ENCODE data around the gene PELI2.

Gene PELI2

DNA sequence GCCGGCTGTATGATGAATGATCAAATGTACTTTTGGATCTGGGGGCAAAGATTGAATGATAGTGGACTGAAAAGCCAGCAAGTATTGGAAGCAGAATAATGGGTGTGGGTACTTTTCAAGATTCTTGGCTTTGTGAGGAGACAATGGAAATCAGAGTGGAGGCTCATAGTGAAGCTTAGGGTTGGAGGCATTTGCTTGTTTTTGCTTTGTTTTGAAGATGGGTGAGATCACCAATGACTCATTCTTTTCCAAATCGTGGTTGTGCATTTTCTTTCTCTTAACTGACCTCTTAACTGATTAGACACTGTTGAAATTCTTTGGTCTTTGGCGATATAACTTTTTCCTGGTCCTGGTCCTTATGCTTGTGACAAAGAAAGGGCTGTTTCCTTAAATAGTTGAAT, 54.4 kb downstream of the PELI2 start:
- no peak for DNase-seq (ENCODE audit: low read depth in 2 of 2)

- no peak for DNase-seq (ENCODE audit: low read depth in 2 of 2)
Measured at GRCh38 chr14:56173365-56173922, 55.2 kb downstream of the PELI2 start.

GRCh38 chr14:56175773-56176172, 57.6 kb downstream of the PELI2 start:
- no peak for DNase-seq (ENCODE audit: low read depth in 2 of 2)

DNA sequence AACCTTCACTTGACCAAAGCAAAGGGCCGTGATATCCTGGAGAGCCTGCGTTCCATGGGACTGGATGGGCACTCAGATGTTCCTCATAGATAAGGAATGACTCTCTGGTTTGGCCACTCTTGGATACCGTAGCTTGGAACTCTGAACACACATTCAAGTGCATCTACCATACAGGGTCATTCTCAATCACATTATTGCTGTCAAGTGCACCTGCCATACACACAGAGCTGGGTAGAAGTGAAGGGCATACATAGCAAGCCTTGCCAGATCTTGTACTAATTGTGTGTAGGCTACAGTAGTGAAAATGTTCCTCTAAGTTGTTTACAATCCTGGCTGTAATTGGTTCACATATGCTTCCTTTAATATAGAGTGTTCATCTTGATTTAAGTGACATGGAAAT, 58.3 kb downstream of the PELI2 start:
- no peak for DNase-seq (ENCODE audit: low read depth in 2 of 2)

GRCh38 chr14:56177036-56177435, 58.8 kb downstream of the PELI2 start:
- no peak for DNase-seq (ENCODE audit: low read depth in 2 of 2)

DNA sequence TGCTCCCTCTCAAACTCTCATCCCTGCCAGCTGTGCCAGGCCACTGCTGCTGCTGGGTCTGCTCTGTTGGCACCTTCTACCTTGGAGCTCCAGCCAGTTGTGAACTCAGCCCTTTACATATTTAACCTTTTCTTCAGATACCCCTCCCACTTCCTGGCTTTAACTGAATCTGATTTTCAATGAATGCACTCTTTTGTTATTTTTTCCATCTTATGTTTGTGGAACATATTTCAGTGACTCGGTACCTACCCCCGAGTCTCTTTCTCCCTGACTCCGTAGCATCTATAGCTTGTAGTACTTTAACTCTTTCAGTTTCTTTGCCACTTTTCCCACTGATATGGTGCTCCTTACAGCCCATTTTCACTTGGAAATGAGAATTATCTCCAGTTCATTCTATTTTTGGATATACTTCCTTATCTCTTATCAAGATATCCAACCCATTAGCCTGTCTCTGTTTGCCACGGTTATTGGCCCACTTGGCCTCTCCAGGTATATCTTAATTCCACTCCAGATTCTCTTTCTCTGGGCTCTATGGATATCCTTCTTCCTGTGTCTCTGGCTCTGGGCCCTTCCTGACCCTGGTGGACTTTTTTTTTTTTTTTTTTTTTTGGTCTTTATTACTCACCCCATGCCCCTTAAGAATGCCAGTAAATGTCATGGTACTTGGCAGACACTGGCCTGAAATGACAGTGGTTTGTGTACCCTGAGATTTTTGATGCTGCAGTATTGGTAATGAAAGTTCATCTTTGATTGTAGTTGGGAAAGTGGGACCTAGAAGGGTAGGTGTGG, 62.7 kb downstream of the PELI2 start:
- DNase-seq (ENCODE audit: low read depth in 2 of 2): no peak

DNA sequence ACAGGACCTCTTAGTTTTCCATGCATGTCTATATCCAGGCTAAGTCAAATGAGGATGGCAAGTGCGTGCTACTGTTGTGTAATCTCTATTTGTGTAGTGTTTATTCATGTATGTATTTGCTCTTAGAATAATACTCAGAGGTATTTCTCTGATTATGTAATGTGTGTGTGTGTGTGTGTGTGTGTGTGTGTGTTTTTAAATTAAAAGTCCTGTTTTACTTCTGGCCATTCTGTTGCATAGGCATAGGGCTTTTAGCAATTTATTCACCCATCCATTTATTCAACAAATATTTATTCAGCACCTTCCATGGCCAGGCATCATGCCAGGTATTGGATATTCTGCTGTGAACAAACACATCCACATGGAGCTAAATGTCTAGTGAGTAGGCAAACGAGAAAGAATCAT, 63.5 kb downstream of the PELI2 start:
- no peak for DNase-seq (ENCODE audit: low read depth in 2 of 2)

GRCh38 chr14:56182410-56182809, 64.2 kb downstream of the PELI2 start:
- no peak for DNase-seq (ENCODE audit: low read depth in 2 of 2)

GRCh38 chr14:56183631-56184157, 65.5 kb downstream of the PELI2 start:
- DNase-seq (ENCODE audit: low read depth in 2 of 2): no peak

GRCh38 chr14:56185992-56186391, 67.8 kb downstream of the PELI2 start:
- DNase-seq (ENCODE audit: low read depth in 2 of 2): no peak

DNA sequence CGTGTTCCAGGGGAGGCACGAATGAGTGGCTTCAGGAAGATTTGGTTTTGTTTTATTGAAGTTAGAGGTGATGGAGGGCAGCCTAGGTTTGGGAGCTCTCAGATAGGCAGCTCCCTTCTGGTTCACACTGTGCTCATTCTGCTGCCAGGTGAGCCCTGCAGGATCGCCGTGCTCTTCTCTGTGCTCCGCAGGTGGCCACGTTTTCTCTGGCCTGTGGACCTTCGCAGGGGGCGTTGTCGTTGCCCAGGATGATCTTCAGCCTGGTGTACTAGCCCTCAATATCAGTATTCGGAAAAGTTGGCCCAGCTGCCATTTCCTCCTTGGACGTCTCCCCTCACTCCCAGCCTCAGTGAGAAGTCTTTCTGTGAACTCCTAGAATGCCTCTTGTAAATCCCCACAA, 69.5 kb downstream of the PELI2 start:
- DNase-seq (ENCODE audit: low read depth in 2 of 2): no peak

DNA sequence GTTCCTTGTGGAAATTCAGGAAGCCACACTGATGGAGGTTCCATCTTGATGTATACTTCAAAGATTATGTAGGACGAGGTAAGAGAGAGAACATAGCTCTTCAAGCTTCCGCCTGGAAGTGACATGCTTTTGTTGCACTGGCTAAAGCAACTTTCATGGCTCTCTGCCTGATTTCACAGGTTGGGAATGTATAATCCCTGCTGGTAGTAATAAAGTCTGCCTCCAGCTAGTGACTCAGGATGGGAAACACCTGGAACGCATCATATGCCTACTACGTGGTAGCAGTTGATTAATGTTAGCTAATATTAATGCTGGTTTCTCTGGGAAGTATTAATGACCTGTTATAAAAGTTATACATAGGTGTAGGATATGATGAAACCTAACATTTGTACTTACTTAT, 71.1 kb downstream of the PELI2 start:
- no peak for DNase-seq (ENCODE audit: low read depth in 2 of 2)

DNA sequence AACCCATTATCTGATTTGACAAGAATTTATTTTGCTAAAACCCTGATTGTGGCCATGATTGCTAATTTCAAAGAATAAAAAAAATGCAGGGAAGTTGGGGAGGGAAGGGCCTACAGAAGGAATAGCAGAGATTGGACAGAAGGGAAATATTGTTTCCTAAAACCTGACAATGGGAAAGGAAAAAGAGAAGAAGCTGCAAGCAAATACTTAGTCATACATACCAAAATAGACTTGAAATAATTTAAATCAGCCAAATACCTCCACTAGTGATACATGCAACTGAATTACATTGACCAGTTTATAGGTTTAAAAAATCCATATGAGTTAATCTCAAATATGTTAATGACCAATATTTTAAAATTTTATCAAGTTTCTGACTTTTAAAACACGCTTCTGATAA, 75.1 kb downstream of the PELI2 start:
- no peak for DNase-seq (ENCODE audit: low read depth in 2 of 2)

DNA sequence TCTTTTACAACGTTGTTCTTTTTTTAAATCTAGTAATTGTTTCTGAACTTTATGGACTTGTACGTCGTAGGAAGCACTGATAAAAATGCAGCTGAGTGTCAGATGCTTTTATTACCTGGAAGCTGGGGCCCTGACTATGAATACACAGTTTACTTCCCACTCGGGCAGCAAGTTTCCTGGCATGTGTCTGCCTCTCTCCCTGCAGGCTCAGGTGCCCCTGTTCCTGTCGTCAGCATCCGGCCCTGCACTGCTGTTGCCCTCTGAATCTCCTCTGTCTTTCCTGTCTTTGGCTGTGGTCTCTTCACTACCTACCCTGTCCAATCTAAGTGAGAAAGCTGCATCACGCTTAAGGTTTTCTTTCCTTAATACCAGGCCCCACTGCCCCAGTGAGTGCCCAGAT, 75.8 kb downstream of the PELI2 start:
- DNase-seq (ENCODE audit: low read depth in 2 of 2): no peak

- no peak for DNase-seq (ENCODE audit: low read depth in 2 of 2)
Measured at GRCh38 chr14:56195223-56195622, 77.0 kb downstream of the PELI2 start.

DNA sequence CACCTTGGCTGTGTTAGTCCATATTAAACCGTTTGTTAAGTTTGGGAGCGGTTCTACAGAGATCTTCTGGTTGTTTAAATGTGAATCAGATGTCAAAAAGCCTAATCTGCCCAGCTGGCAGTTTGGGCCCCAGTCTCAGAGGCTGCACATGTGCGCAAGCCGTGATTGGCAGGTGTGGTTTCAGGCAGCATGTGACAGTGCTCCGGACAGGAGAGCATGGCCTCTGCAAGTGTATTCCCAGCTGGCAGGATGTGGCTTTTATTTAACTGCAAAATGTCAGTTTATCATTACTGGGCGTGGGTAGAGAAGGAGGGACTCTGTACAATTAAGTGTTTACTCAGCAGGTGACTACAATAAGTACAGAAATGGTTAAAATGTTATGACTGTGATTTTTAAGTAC, 77.5 kb downstream of the PELI2 start:
- DNase-seq (ENCODE audit: low read depth in 2 of 2): no peak

GRCh38 chr14:56196274-56196673, 78.1 kb downstream of the PELI2 start:
- DNase-seq (ENCODE audit: low read depth in 2 of 2): no peak

DNA sequence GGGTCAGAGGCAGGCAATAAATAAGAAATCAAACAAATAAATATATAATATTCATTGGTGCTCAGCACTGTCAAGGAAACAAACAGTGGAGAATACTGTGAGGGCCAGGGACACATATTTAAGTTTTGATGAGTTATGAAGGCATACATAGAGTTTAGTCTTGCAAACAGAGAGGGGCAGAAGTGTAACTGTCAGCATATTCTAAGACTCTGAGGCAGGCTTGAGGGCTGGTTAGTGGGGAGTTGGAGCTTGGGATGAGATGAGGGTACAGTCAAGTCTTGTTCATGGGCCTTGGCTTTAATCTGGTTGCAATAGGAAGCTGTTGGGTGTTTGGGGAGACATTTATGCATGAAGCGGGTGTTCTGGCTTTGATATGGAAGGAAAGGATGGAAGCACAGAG, 78.9 kb downstream of the PELI2 start:
- DNase-seq (ENCODE audit: low read depth in 2 of 2): no peak

DNA sequence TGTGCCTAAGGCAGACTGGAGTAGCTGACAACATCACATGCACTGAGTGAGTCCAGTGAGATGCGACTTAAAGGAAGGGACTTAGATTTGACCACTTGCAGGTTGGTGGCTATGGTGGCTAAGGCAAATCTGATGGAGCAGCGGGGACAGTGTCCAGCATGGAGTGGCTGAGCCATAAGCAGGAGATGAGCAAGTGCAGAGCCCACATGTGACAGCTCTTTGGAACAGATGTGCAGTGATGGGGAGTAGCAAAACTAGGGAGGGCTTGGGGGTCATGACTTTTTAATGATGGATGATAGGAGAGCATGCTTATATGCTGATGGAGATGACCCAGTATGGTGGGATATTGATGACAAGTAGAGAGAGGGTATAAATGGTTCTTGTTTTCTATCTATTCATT, 80.2 kb downstream of the PELI2 start:
- DNase-seq (ENCODE audit: low read depth in 2 of 2): no peak

- DNase-seq (ENCODE audit: low read depth in 2 of 2): no peak
Measured at GRCh38 chr14:56199095-56199981, 81.1 kb downstream of the PELI2 start.

GRCh38 chr14:56199982-56200577, 81.9 kb downstream of the PELI2 start:
- no peak for DNase-seq (ENCODE audit: low read depth in 2 of 2)

DNA sequence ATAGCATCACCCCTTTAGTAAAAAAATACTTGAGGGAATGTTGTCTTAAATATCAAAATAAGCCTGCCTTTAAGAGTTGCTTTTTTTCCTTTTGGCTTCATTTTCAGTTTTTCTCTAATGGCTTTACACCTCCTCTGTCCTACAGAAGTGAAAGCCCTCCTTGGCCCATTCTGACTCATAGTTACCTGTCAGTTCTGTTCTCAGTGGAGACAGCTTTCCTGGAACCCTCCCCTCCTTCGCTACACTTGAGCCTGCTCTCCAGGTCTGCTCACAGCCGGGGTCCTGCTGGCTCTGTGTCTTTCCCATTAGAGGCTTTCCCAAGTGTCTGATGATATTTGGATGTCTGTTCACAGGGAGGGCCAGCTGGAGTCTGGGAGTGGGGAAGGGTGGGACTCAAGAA, 84.0 kb downstream of the PELI2 start:
- no peak for DNase-seq (ENCODE audit: low read depth in 2 of 2)
